H1 (cell line): Measurements from ENCODE around the gene BSPRY. TPM values are rescaled to one million over a fixed set of nuclear protein-coding genes. Genes with fewer than 3 reads are reported as not detected.

Experiments used
- CTCF ChIA-PET: fragments of 300-600 bp; sonication (Branson Sonifier 250); formaldehyde crosslinking; loops from one replicate; lab custom pipeline; 2021; ENCODE audit not compliant: partially characterized antibody; lab: Charles Lee
- POLR2A ChIA-PET: fragments of 300-600 bp; sonication (Branson Sonifier 250); formaldehyde crosslinking; loops from one replicate; lab custom pipeline; 2021; ENCODE audit warnings: inconsistent platforms; ENCODE audit not compliant: partially characterized antibody; lab: Charles Lee
- DNase-seq, 2 experiments: peaks; one replicate each; pipeline versions ENCODE4 v3.0.0 to v3.0.0-alpha.2; 2010 to 2022; ENCODE audit warnings: low spot score in 2 of 2, low read depth in 1 of 2, mixed read lengths in 1 of 2
- FAIRE-seq: peaks from 2 replicates; lab custom pipeline; 2011; peaks lifted over from hg19 to GRCh38; lab: Jason Lieb, UNC
- H2AFZ ChIP-seq: 2 replicates; pipeline ENCODE4 v1.8.1; 2012; ENCODE audit warnings: low read length, inconsistent platforms
- H2AK5ac ChIP-seq: 2 replicates; pipeline ENCODE4 v1.6.1; 2013; ENCODE audit warnings: low read depth, low read length
- H2BK120ac ChIP-seq: replicated peaks from 2 replicates; pipeline ENCODE3; 2013; ENCODE audit warnings: low read depth, low read length, inconsistent platforms
- H2BK12ac ChIP-seq: 2 replicates; pipeline ENCODE4 v1.6.1; 2013; ENCODE audit warnings: low read depth, low read length
- H2BK15ac ChIP-seq: 2 replicates; pipeline ENCODE4 v1.6.1; 2013; ENCODE audit warnings: low read length
- H2BK20ac ChIP-seq: 2 replicates; pipeline ENCODE4 v1.6.1; 2013; ENCODE audit warnings: low read length
- H2BK5ac ChIP-seq: 2 replicates; pipeline ENCODE4 v1.6.1; 2013; ENCODE audit warnings: low read depth, low read length
- H3K14ac ChIP-seq: 2 replicates; pipeline ENCODE4 v1.6.1; 2013; ENCODE audit warnings: inconsistent platforms; ENCODE audit not compliant: insufficient read length
- H3K18ac ChIP-seq: 2 replicates; pipeline ENCODE4 v1.6.1; 2013; ENCODE audit warnings: low read length; ENCODE audit errors: extremely low read depth
- H3K23ac ChIP-seq: 2 replicates; pipeline ENCODE4 v1.6.1; 2013; ENCODE audit warnings: inconsistent platforms; ENCODE audit not compliant: insufficient read length
- H3K23me2 ChIP-seq: 2 replicates; pipeline ENCODE4 v1.6.1; 2013; ENCODE audit warnings: low read depth, low read length
- H3K27ac ChIP-seq: 2 replicates; pipeline ENCODE4 v1.6.1; 2011; ENCODE audit warnings: low read depth, low read length, inconsistent platforms
- H3K27me3 ChIP-seq, 4 experiments: replicated peaks in 1 of 4; 1 replicate in 1 of 4; 2 replicates in 3 of 4; pipeline versions ENCODE4 v1.6.1 to v1.8.1; 2011 to 2013; ENCODE audit warnings: low read length in 3 of 4, mild to moderate bottlenecking in 3 of 4, inconsistent platforms in 2 of 4, mixed read lengths in 2 of 4, moderate library complexity in 1 of 4; ENCODE audit not compliant: control insufficient read depth in 3 of 4, insufficient read depth in 3 of 4; ENCODE audit errors: extremely low read depth in 1 of 4
- H3K36me3 ChIP-seq, 4 experiments: 2 replicates each; pipeline versions ENCODE4 v1.6.1 to v1.8.1; 2011 to 2013; ENCODE audit warnings: mild to moderate bottlenecking in 4 of 4, low read length in 3 of 4, moderate library complexity in 2 of 4, control low read depth in 1 of 4, inconsistent platforms in 1 of 4; ENCODE audit not compliant: insufficient read depth in 4 of 4, control insufficient read depth in 2 of 4
- H3K4ac ChIP-seq: replicated peaks from 2 replicates; pipeline ENCODE3; 2013; ENCODE audit warnings: low read length, low read depth, mixed read lengths, inconsistent platforms; ENCODE audit not compliant: insufficient read length
- H3K4me1 ChIP-seq, 4 experiments: replicated peaks in 1 of 4; 1 replicate in 1 of 4; 2 replicates in 3 of 4; pipeline versions ENCODE4 v1.6.1 to v1.8.1; 2011 to 2013; ENCODE audit warnings: low read length in 3 of 4, inconsistent platforms in 2 of 4, mixed read lengths in 1 of 4; ENCODE audit not compliant: insufficient read depth in 4 of 4, control insufficient read depth in 3 of 4
- H3K4me2 ChIP-seq, 2 experiments: 2 replicates each; pipeline versions ENCODE4 v1.6.1 to v1.8.1; 2011 to 2013; ENCODE audit warnings: low read depth in 2 of 2, low read length in 2 of 2, control low read depth in 1 of 2, inconsistent platforms in 1 of 2, mild to moderate bottlenecking in 1 of 2; ENCODE audit not compliant: insufficient read depth in 1 of 2
- H3K4me3 ChIP-seq, 4 experiments: fragments of 200-600, 300-600 bp in 1 of 4; sonication (generic), shearing (Covaris generic), sonication (Bioruptor Twin) in 1 of 4; 2 replicates each; pipeline versions ENCODE4 v1.5.1 to v1.8.1; 2011 to 2016; ENCODE audit warnings: low read length in 4 of 4, low read depth in 3 of 4, control low read depth in 2 of 4, inconsistent platforms in 2 of 4, mild to moderate bottlenecking in 2 of 4, mixed read lengths in 1 of 4, moderate library complexity in 1 of 4; ENCODE audit not compliant: insufficient read depth in 2 of 4; ENCODE audit errors: extremely low read depth in 1 of 4
- H3K56ac ChIP-seq: replicated peaks from 2 replicates; pipeline ENCODE3; 2013; ENCODE audit warnings: low read depth, mild to moderate bottlenecking, mixed read lengths, low read length, inconsistent platforms; ENCODE audit not compliant: insufficient read length
- H3K79me1 ChIP-seq: 2 replicates; pipeline ENCODE4 v1.6.1; 2013; ENCODE audit warnings: low read depth, low read length, control low read depth
- H3K79me2 ChIP-seq, 2 experiments: 2 replicates each; pipeline versions ENCODE4 v1.6.1 to v1.8.1; 2012 to 2013; ENCODE audit warnings: low read length in 2 of 2, mild to moderate bottlenecking in 2 of 2, inconsistent platforms in 1 of 2; ENCODE audit not compliant: insufficient read depth in 2 of 2, control insufficient read depth in 1 of 2
- H3K9ac ChIP-seq, 4 experiments: replicated peaks in 1 of 4; 1 replicate in 1 of 4; 2 replicates in 3 of 4; pipeline versions ENCODE4 v1.6.1 to v1.8.1; 2011 to 2013; ENCODE audit warnings: low read depth in 3 of 4, low read length in 3 of 4, control low read depth in 2 of 4, mild to moderate bottlenecking in 2 of 4, moderate library complexity in 2 of 4, inconsistent platforms in 1 of 4; ENCODE audit errors: extremely low read depth in 1 of 4
- H3K9me3 ChIP-seq, 2 experiments: 2 replicates each; pipeline versions ENCODE4 v1.6.1 to v1.8.1; 2012 to 2013; ENCODE audit warnings: mild to moderate bottlenecking in 2 of 2, moderate library complexity in 2 of 2, control low read depth in 1 of 2, inconsistent platforms in 1 of 2, low read depth in 1 of 2, low read length in 1 of 2, mixed read lengths in 1 of 2; ENCODE audit not compliant: insufficient read depth in 2 of 2
- H4K20me1 ChIP-seq, 2 experiments: replicated peaks in 1 of 2; 2 replicates each; pipeline versions ENCODE3 to v1.8.1; 2011 to 2013; ENCODE audit warnings: inconsistent platforms in 2 of 2, low read length in 2 of 2, mild to moderate bottlenecking in 1 of 2; ENCODE audit not compliant: insufficient read depth in 2 of 2, control insufficient read depth in 1 of 2
- H4K5ac ChIP-seq: 2 replicates; pipeline ENCODE4 v1.6.1; 2013; ENCODE audit warnings: low read length, low read depth, mixed read lengths, inconsistent platforms; ENCODE audit not compliant: insufficient read length
- H4K8ac ChIP-seq: 2 replicates; pipeline ENCODE4 v1.8.0; 2013; ENCODE audit warnings: mild to moderate bottlenecking, moderate library complexity, low read length, inconsistent platforms; ENCODE audit not compliant: insufficient read depth; ENCODE audit errors: extremely low read depth
- H4K91ac ChIP-seq: replicated peaks from 2 replicates; pipeline ENCODE3; 2013; ENCODE audit warnings: low read length, mixed read lengths, inconsistent platforms; ENCODE audit not compliant: insufficient read length
- CBX8 ChIP-seq: fragments of 300-800, 300-1000 bp; sonication (generic); IDR thresholded peaks from 2 replicates; pipeline ENCODE4 v1.7.1; 2016; ENCODE audit warnings: low read depth, low read length, borderline replicate concordance
- CHD1 ChIP-seq: IDR thresholded peaks from 2 replicates; pipeline ENCODE4 v1.6.1; 2012; ENCODE audit warnings: low read depth, low read length, improper control_type of control experiment
- CTBP2 ChIP-seq: IDR thresholded peaks from 2 replicates; pipeline ENCODE4 v1.7.0; 2011; ENCODE audit warnings: borderline replicate concordance, mild to moderate bottlenecking, moderate library complexity, mixed read lengths, low read length; ENCODE audit not compliant: insufficient read depth, insufficient read length
- RBBP5 ChIP-seq: IDR thresholded peaks from 2 replicates; pipeline ENCODE4 v1.7.1; 2012; ENCODE audit warnings: low read depth, mild to moderate bottlenecking, inconsistent platforms, low read length, moderate library complexity, borderline replicate concordance
- TAF1 ChIP-seq: IDR thresholded peaks from 2 replicates; pipeline ENCODE4 v1.6.1; 2011; ENCODE audit warnings: mild to moderate bottlenecking, low read depth, low read length
- WGBS, 2 experiments: shearing (Covaris generic) in 1 of 2; methylation state at CpG; one replicate each; pipeline versions ENCODE4 v1.1.6 to v1.1.7; 2013 to 2015; ENCODE audit warnings: low lambda C conversion rate in 2 of 2, mixed read lengths in 2 of 2, inconsistent platforms in 1 of 2, low coverage in 1 of 2, missing lambda C conversion rate in 1 of 2; ENCODE audit not compliant: insufficient replicate concordance in 2 of 2, insufficient coverage in 1 of 2, insufficient read length in 1 of 2; ENCODE audit errors: extremely low coverage in 1 of 2, missing lambda C conversion rate in 1 of 2; 5-methylcytosine and 5-hydroxymethylcytosine counted together
- polyA plus RNA-seq, 7 experiments: library from polyadenylated mRNA; depleted of rRNA in 3 of 7; stranded (reverse) in 5 of 7; unstranded in 2 of 7; fragments of >200 nt in 5 of 7; fragments of 200-250 nt in 2 of 7; gene quantifications; 1 replicate in 5 of 7; 2 replicates in 1 of 7; 4 replicates in 1 of 7; pipeline versions ENCODE4 v1.2.1 to v1.2.3, GENCODE V29; 2011 to 2013; ENCODE audit warnings: missing spikeins in 2 of 7, mixed read lengths in 2 of 7
- total RNA-seq: library from RNA; stranded (reverse); fragmentation: NEBNext Ultra II Directional; extraction: Animal tissue kit (Norgen Biotek cat#: 25700); gene quantifications from 2 replicates; pipeline ENCODE4 v1.2.1, GENCODE V29; 2021
- TF ChIP-seq, protein P1 (sequence below): IDR thresholded peaks from 2 replicates; pipeline ENCODE4 v1.6.1; 2012; ENCODE audit warnings: inconsistent platforms

The BSPRY gene
- total and polyA plus RNA-seq, 2 of the 8 experiments (the other 6 are each of a cell fraction or from before 2014, with no cell fraction given): 5.5 to 10.9 TPM

DNA sequence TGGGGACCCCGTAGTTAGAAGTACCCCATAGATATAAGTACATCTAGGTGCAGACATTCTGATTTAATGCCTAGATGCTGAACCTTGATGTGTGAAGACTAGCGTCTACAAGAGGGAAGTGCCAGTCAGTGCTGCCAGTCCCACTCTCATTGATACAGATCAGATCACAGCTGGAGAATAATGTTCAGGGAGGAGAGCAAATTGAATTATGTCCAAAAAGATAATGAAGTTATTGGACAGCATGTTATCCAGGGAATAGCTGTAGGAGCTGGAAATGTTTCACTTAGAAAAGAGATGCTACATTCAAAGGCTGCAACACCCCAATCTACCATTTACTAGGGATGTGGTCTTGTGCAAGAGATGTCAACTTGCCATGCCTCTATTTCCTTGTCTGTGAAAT, 30.3 kb upstream of the BSPRY start:
- Histone ChIP-seq H3K56ac (no peak overlapping the region), H2BK12ac (no peak overlapping the region), H3K18ac (no peak overlapping the region), H3K23me2 (no peaks in the 10 kb centered on the region; the same call in 1 of the 2 replicates), H3K9ac (no peak overlapping the region), H3K79me2 (no peaks in the 10 kb centered on the region), H3K4ac (no peak overlapping the region), H2AFZ (no peak overlapping the region), H4K91ac (no peak overlapping the region), H3K4me2 (no peak overlapping the region), H4K20me1 (no peaks in the 10 kb centered on the region), H4K8ac (no peak overlapping the region), H3K23ac (no peak overlapping the region), H3K9me3 (no peaks in the 10 kb centered on the region), H3K4me1 (no peaks in the 10 kb centered on the region), H2BK5ac (no peak overlapping the region), H4K5ac (no peak overlapping the region), H2AK5ac (no peak overlapping the region), H2BK120ac (no peak overlapping the region), H3K36me3 (no peaks in the 10 kb centered on the region), H3K27me3 (peaks cover 0 to 2% (median under 1%) of the 10 kb centered on the region in 4 experiments; a peak in 2 of 7 replicates), H3K4me3 (no peak overlapping the region), H2BK20ac (no peak overlapping the region), H3K79me1 (no peaks in the 10 kb centered on the region), H2BK15ac (no peak overlapping the region), H3K27ac (no peak overlapping the region), H3K14ac (no peak overlapping the region)
- ChIA-PET POLR2A (interaction anchor here (1.0 kb wide), 1 partner anchor 31 kb away, joined by 4 read pairs; no protein-coding TSS in a partner anchor), CTCF (interaction anchor here (0.9 to 3.3 kb wide), 11 partner anchors 8 to 274 kb away, joined by 3 to 19 read pairs (median 4); no protein-coding TSS in a partner anchor)
- DNase-seq (no peak), FAIRE-seq (no peak)
- TF ChIP-seq CHD1 (no peak), TAF1 (no peak), RBBP5 (no peak), CTBP2 (no peak), CBX8 (no peak)
- TF ChIP-seq, protein P1, sequence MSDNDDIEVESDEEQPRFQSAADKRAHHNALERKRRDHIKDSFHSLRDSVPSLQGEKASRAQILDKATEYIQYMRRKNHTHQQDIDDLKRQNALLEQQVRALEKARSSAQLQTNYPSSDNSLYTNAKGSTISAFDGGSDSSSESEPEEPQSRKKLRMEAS: no peak
- 66% methylated on average over 2 of the region's 2 CpGs; no CpG with 5 or more reads in 1 of the 2 experiments for WGBS, 2 experiments
